ENCODE results near the gene WDR53. TPM values are rescaled to one million over a fixed set of nuclear protein-coding genes. Genes with fewer than 3 reads are reported as not detected.

Gene WDR53
- total and polyA plus RNA-seq, 2 donors (not counting 3 experiments of a cell fraction or from before 2014, with no cell fraction given): 5.2 to 13.0 TPM

DNA sequence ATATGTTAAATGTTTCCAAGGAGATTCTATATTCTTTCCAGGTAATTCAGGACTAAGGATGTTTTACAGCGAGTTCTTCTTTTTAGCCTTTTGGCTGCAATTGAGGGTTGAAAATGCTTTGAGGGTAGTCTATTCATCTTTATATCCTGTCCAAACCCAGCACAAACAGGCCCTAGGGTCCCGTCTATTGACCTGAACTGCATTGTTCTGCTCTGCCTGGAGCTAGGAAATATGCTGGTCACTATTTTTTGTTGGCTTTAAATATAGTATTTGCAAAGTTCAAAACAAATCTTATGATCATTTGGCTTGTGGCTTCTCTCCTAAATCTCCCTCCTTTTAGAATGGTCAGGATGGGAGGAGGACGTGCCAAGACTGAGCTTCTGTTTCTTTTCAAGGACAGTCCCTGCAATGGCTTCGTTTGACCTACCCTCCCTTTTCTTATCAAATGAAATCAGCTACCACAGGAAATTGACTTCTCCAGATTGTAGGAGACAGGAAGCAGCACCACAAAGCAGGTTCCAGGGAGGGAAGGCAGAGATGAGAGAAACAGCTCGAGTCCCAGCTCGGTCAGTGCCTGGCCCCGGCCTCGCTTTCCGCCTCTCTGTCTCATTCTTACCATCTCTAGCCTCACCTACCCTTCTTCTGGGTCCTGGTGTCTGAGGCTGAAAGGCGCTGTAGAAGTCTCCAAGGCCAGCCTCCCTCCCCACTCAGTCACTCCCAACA lies 43.6 kb upstream of the WDR53 start:
- FAIRE-seq: peak; percentile 91
- Histone ChIP-seq H2AFZ (ENCODE audit: low read depth, low read length) (peak overlapping the region; percentile 56), H4K20me1 (replicated peaks; ENCODE audit: control insufficient read depth, extremely low read depth, insufficient read depth, low read length) (no peaks in the 10 kb centered on the region), H3K4me3 (replicated peaks in 1 of 3; ENCODE audit: insufficient read depth in 1 of 3, low read depth in 1 of 3, low read length in 3 of 3) (peak overlapping the region in 1 of 3 experiments; percentile 23), H3K27ac (ENCODE audit: insufficient read depth, low read depth, low read length) (peak overlapping the region; percentile 78), H3K36me3 (ENCODE audit: control insufficient read depth in 2 of 2, extremely low read depth in 1 of 2, insufficient read depth in 2 of 2, low read length in 2 of 2) (no peaks in the 10 kb centered on the region), H3K9ac (replicated peaks; ENCODE audit: extremely low read depth, insufficient read depth, low read length) (peak overlapping the region; percentile 51), H3K9me1 (replicated peaks; ENCODE audit: control insufficient read depth, extremely low read depth, insufficient read depth, low read length) (no peaks in the 10 kb centered on the region), H3K27me3 (ENCODE audit: control insufficient read depth in 2 of 2, insufficient read depth in 2 of 2, low read length in 2 of 2) (no peaks in the 10 kb centered on the region), H3K4me1 (ENCODE audit: control insufficient read depth, extremely low read depth, insufficient read depth, low read length) (peaks cover 28% of the 10 kb centered on the region), H3K79me2 (ENCODE audit: control insufficient read depth, insufficient read depth, low read length) (no peaks in the 10 kb centered on the region), H3K9me3 (replicated peaks; ENCODE audit: control insufficient read depth, insufficient read depth, low read length) (no peaks in the 10 kb centered on the region), H3K4me2 (ENCODE audit: insufficient read depth, low read length) (peak overlapping the region; percentile 65)
- dilution Hi-C loops (cut with MboI; ENCODE audit: extremely low pct_ligation_motif_present, low sequenced_read_pairs): no loop called here
- ChIA-PET CTCF (interaction anchor here (0.6 to 7.8 kb wide), 16 partner anchors 10 to 358 kb away, joined by 3 to 334 read pairs (median 4); partner anchors contain the start of gene PAK2), POLR2A (interaction anchor here (1.3 kb wide), 1 partner anchor 39 kb away, joined by 6 read pairs; no protein-coding TSS in a partner anchor)
- peak; percentile 82 for DNase-seq (ENCODE audit: low read depth, low spot score)
- no TSS peak for BruUV-seq (replicated peaks)
- intact Hi-C loops (cut with micrococcal nuclease): loop anchor here (1.0 kb wide), 2 partner anchors 20 to 39 kb away; no protein-coding TSS in a partner anchor
- TF ChIP-seq JUN (IDR thresholded peaks at IDR 0.05; ENCODE audit: borderline replicate concordance, insufficient read depth, insufficient read length, low read depth) (no peak), GATA2 (IDR thresholded peaks at IDR 0.05; ENCODE audit: insufficient read depth, insufficient read length, low read depth, low read length) (peak; percentile 96)

DNA sequence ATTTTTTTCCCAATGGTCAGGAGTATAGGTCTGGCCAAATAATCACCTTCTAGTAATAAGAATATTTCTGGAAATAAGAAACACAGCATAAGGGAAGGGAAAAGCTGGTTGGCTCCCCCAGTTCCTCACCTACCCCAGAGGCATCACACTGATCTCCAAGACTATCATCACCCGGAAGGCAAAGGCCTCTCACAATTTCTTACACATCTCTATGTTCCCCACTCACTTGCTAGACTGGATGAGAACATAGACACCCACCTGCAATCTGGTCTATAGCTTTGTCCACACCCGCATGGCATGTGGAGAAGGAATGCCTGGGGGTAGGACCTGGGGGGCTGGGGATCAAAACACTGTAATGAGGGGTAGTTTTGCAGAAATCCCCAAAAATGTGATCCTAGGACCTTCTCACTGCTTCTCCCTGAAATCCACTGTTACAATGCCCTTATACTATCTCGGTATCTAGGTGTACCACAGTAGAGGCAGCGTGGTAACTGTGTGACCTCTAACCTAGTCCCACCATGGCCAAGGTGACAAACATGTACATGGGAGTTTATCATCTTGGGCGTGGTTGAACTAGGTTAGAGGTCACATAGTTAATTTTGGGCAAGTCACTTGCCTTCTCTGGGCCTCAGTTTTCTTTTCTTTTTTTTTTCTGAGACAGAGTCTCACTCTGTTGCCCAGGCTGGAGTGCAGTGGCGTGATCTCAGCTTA lies 41.6 kb upstream of the WDR53 start:
- H3K27me3 ChIP-seq (ENCODE audit: control insufficient read depth in 2 of 2, insufficient read depth in 2 of 2, low read length in 2 of 2): peaks cover 0 to 3% of the 10 kb centered on the region in 2 experiments
- no peak for DNase-seq (ENCODE audit: low read depth, low spot score)
- no peak overlapping the region for H3K27ac ChIP-seq (ENCODE audit: insufficient read depth, low read depth, low read length)
- TF ChIP-seq MYC (IDR thresholded peaks at IDR 0.05; ENCODE audit: low read depth, low read length): no peak
- no peak for TF ChIP-seq EZH2 (IDR thresholded peaks at IDR 0.05; ENCODE audit: borderline replicate concordance, low read depth, low read length, severe bottlenecking)
- TF ChIP-seq, protein P1, sequence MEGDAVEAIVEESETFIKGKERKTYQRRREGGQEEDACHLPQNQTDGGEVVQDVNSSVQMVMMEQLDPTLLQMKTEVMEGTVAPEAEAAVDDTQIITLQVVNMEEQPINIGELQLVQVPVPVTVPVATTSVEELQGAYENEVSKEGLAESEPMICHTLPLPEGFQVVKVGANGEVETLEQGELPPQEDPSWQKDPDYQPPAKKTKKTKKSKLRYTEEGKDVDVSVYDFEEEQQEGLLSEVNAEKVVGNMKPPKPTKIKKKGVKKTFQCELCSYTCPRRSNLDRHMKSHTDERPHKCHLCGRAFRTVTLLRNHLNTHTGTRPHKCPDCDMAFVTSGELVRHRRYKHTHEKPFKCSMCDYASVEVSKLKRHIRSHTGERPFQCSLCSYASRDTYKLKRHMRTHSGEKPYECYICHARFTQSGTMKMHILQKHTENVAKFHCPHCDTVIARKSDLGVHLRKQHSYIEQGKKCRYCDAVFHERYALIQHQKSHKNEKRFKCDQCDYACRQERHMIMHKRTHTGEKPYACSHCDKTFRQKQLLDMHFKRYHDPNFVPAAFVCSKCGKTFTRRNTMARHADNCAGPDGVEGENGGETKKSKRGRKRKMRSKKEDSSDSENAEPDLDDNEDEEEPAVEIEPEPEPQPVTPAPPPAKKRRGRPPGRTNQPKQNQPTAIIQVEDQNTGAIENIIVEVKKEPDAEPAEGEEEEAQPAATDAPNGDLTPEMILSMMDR (IDR thresholded peaks at IDR 0.05; ENCODE audit: extremely low read depth in 1 of 2, insufficient read depth in 1 of 2, low read depth in 1 of 2, low read length in 2 of 2): no peak
- no peak for TF ChIP-seq POLR2A (IDR thresholded peaks at IDR 0.05; ENCODE audit: low read depth, low read length)
- TF ChIP-seq JUN (IDR thresholded peaks at IDR 0.05; ENCODE audit: borderline replicate concordance, insufficient read depth, insufficient read length, low read depth): no peak
- no peak for TF ChIP-seq FOS (IDR thresholded peaks at IDR 0.05; ENCODE audit: borderline replicate concordance, insufficient read depth, low read length)
- no peaks in the 10 kb centered on the region for H3K36me3 ChIP-seq (ENCODE audit: control insufficient read depth in 2 of 2, extremely low read depth in 1 of 2, insufficient read depth in 2 of 2, low read length in 2 of 2)
- FAIRE-seq: no peak
- no peaks in the 10 kb centered on the region for H3K9me3 ChIP-seq (replicated peaks; ENCODE audit: control insufficient read depth, insufficient read depth, low read length)
- no peak overlapping the region for H3K9ac ChIP-seq (replicated peaks; ENCODE audit: extremely low read depth, insufficient read depth, low read length)
- H3K9me1 ChIP-seq (replicated peaks; ENCODE audit: control insufficient read depth, extremely low read depth, insufficient read depth, low read length): no peaks in the 10 kb centered on the region
- H3K4me1 ChIP-seq (ENCODE audit: control insufficient read depth, extremely low read depth, insufficient read depth, low read length): peaks cover 28% of the 10 kb centered on the region
- BruUV-seq (replicated peaks): no TSS peak
- ChIA-PET CTCF (interaction anchor here (0.6 to 7.8 kb wide), 53 partner anchors 8 to 360 kb away, joined by 3 to 334 read pairs (median 5); partner anchors contain the start of genes FBXO45, NCBP2, NRROS and PAK2), POLR2A (no interaction called here)
- intact Hi-C loops (cut with micrococcal nuclease) (loop anchor here (1.0 to 2.0 kb wide), 5 partner anchors 29 to 360 kb away; partner anchors contain the start of genes NCBP2 and NRROS), dilution Hi-C loops (cut with MboI; ENCODE audit: extremely low pct_ligation_motif_present, low sequenced_read_pairs) (loop anchor here (5.0 kb wide), 1 partner anchor 77 kb away; no protein-coding TSS in a partner anchor)
- no peak overlapping the region for H3K4me2 ChIP-seq (ENCODE audit: insufficient read depth, low read length)
- H3K4me3 ChIP-seq (replicated peaks in 1 of 3; ENCODE audit: insufficient read depth in 1 of 3, low read depth in 1 of 3, low read length in 3 of 3): no peak overlapping the region
- H2AFZ ChIP-seq (ENCODE audit: low read depth, low read length): no peak overlapping the region
- no peaks in the 10 kb centered on the region for H4K20me1 ChIP-seq (replicated peaks; ENCODE audit: control insufficient read depth, extremely low read depth, insufficient read depth, low read length)
- H3K79me2 ChIP-seq (ENCODE audit: control insufficient read depth, insufficient read depth, low read length): no peaks in the 10 kb centered on the region

Data from endothelial cell of umbilical vein (primary cell).